ENCODE data around the gene PTPRN2. TPM values are rescaled to one million over a fixed set of nuclear protein-coding genes. Genes with fewer than 3 reads are reported as not detected.

The PTPRN2 gene
- total RNA-seq, 1 donor from 2014 or later = 2.4 TPM

GRCh38 chr7:158498443-158499081 lies 89.1 kb downstream of the PTPRN2 start:
- Histone ChIP-seq H3K27me3 (ENCODE audit: control insufficient read depth, insufficient read depth, low read length) (peaks cover 3% of the 10 kb centered on the region), H3K4me3 (ENCODE audit: low read depth, low read length) (no peak overlapping the region), H3K36me3 (ENCODE audit: control insufficient read depth, insufficient read depth, low read length) (no peaks in the 10 kb centered on the region)
- DNase-seq (ENCODE audit: low read depth) = no peak
- TF ChIP-seq, protein P1, sequence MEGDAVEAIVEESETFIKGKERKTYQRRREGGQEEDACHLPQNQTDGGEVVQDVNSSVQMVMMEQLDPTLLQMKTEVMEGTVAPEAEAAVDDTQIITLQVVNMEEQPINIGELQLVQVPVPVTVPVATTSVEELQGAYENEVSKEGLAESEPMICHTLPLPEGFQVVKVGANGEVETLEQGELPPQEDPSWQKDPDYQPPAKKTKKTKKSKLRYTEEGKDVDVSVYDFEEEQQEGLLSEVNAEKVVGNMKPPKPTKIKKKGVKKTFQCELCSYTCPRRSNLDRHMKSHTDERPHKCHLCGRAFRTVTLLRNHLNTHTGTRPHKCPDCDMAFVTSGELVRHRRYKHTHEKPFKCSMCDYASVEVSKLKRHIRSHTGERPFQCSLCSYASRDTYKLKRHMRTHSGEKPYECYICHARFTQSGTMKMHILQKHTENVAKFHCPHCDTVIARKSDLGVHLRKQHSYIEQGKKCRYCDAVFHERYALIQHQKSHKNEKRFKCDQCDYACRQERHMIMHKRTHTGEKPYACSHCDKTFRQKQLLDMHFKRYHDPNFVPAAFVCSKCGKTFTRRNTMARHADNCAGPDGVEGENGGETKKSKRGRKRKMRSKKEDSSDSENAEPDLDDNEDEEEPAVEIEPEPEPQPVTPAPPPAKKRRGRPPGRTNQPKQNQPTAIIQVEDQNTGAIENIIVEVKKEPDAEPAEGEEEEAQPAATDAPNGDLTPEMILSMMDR (IDR thresholded peaks at IDR 0.05; ENCODE audit: insufficient read depth, low read length, poor library complexity, severe bottlenecking) = no peak

GRCh38 chr7:158497627-158498026 lies 90.0 kb downstream of the PTPRN2 start:
- no peaks in the 10 kb centered on the region for H3K36me3 ChIP-seq (ENCODE audit: control insufficient read depth, insufficient read depth, low read length)
- TF ChIP-seq, protein P1 (IDR thresholded peaks at IDR 0.05; ENCODE audit: insufficient read depth, low read length, poor library complexity, severe bottlenecking) = no peak
- H3K4me3 ChIP-seq (ENCODE audit: low read depth, low read length) = no peak overlapping the region
- H3K27me3 ChIP-seq (ENCODE audit: control insufficient read depth, insufficient read depth, low read length) = peaks cover 3% of the 10 kb centered on the region
- DNase-seq (ENCODE audit: low read depth) = no peak

GRCh38 chr7:158495786-158496185 lies 91.8 kb downstream of the PTPRN2 start:
- TF ChIP-seq, protein P1 (IDR thresholded peaks at IDR 0.05; ENCODE audit: insufficient read depth, low read length, poor library complexity, severe bottlenecking) = no peak
- no peaks in the 10 kb centered on the region for H3K36me3 ChIP-seq (ENCODE audit: control insufficient read depth, insufficient read depth, low read length)
- peaks cover 3% of the 10 kb centered on the region for H3K27me3 ChIP-seq (ENCODE audit: control insufficient read depth, insufficient read depth, low read length)
- DNase-seq (ENCODE audit: low read depth) = no peak
- H3K4me3 ChIP-seq (ENCODE audit: low read depth, low read length) = no peak overlapping the region

DNA sequence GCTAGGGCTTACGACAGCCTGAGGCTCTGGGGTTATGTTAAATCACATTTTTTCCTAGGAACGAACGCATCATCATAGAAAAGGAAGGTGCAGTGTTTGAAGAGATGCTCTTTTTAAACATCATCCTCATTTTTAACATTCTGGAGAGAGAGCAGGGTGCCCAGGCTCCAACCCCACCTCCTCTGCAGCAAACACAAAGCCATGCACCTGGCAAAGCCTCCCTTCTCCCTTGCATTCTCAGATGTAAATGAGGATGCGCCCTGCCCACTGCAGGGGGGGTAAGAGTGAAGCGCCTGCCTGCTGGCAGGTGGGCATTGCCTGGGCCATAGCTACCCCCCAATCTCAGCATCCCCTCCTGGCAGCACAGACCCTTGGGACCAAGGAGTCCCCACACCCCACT lies 92.4 kb downstream of the PTPRN2 start:
- no peaks in the 10 kb centered on the region for H3K36me3 ChIP-seq (ENCODE audit: control insufficient read depth, insufficient read depth, low read length)
- DNase-seq (ENCODE audit: low read depth) = no peak
- peaks cover 3% of the 10 kb centered on the region for H3K27me3 ChIP-seq (ENCODE audit: control insufficient read depth, insufficient read depth, low read length)
- TF ChIP-seq, protein P1 (IDR thresholded peaks at IDR 0.05; ENCODE audit: insufficient read depth, low read length, poor library complexity, severe bottlenecking) = no peak
- H3K4me3 ChIP-seq (ENCODE audit: low read depth, low read length) = no peak overlapping the region

- Histone ChIP-seq H3K36me3 (ENCODE audit: control insufficient read depth, insufficient read depth, low read length) (no peaks in the 10 kb centered on the region), H3K4me3 (ENCODE audit: low read depth, low read length) (no peak overlapping the region)
- TF ChIP-seq, protein P1 (IDR thresholded peaks at IDR 0.05; ENCODE audit: insufficient read depth, low read length, poor library complexity, severe bottlenecking) = no peak
Observed at GRCh38 chr7:158494643-158495042, 93.0 kb downstream of the PTPRN2 start.

DNA sequence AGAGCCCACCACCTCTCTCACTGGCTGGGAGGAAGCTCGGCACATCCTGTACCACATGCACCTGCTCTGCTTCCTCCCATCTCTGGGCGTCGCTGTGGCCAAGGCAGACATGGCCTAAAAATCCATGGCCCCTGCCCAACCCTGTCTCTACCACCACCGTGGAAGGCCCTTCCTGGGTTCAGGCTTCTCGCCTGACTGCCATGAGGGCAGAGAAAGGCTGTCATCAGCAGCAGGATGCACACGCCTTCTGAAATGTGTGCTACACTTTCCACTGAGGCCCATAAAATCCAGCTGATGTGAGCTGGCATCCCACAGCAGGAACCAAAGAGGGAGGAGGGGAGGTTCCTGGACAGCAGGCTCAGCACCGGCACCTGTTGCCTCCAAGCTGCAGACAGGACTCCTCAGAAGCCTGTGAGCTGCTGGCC lies 93.4 kb downstream of the PTPRN2 start:
- TF ChIP-seq, protein P1 (IDR thresholded peaks at IDR 0.05; ENCODE audit: insufficient read depth, low read length, poor library complexity, severe bottlenecking) = no peak
- Histone ChIP-seq H3K4me3 (ENCODE audit: low read depth, low read length) (no peak overlapping the region), H3K27me3 (ENCODE audit: control insufficient read depth, insufficient read depth, low read length) (peaks cover 3% of the 10 kb centered on the region), H3K36me3 (ENCODE audit: control insufficient read depth, insufficient read depth, low read length) (no peaks in the 10 kb centered on the region)
- no peak for DNase-seq (ENCODE audit: low read depth)

More at GRCh38 chr7:158494643-158495042, 93.0 kb downstream of the PTPRN2 start:
- DNase-seq (ENCODE audit: low read depth) = no peak
- H3K27me3 ChIP-seq (ENCODE audit: control insufficient read depth, insufficient read depth, low read length) = peaks cover 3% of the 10 kb centered on the region

All from kidney epithelial cell (primary cell).